GM12872 (cell line): Measurements from ENCODE around the gene HIGD1B.

ENCODE experiments used
- CTCF ChIP-seq: IDR thresholded peaks from 3 replicates; pipeline ENCODE4 v1.5.1; 2011; ENCODE audit warnings: low read depth, mild to moderate bottlenecking, low read length, moderate library complexity; ENCODE audit not compliant: insufficient read depth

Gene HIGD1B

GRCh38 chr17:44898768-44899073, 51.0 kb downstream of the HIGD1B start:
- no peak for TF ChIP-seq CTCF

- TF ChIP-seq CTCF: no peak
Measured at GRCh38 chr17:44899074-44899782, 51.5 kb downstream of the HIGD1B start, which contains the start of gene EFTUD2. TSS of gene EFTUD2 (minus strand) at chr17:44899445. CDS start at chr17:44894521, 4,924 bp downstream.
